Activated CD4-positive, alpha-beta T cell treated with anti-CD3 and anti-CD28 coated beads for 1 hour (primary cell): ENCODE results near the gene CXCL8.
"Not testable (repeated sequence)": the region's sequence is repeated elsewhere in the genome, so short reads cannot be mapped to it uniquely, and the experiment has no call there.

ENCODE experiments used
- DNase-seq: peaks from one replicate; pipeline ENCODE4 v3.0.0-alpha.2; 2020

The CXCL8 gene

GRCh38 chr4:73744203-73744602 is 3.8 kb downstream of the CXCL8 start:
- DNase-seq: no peak

DNA sequence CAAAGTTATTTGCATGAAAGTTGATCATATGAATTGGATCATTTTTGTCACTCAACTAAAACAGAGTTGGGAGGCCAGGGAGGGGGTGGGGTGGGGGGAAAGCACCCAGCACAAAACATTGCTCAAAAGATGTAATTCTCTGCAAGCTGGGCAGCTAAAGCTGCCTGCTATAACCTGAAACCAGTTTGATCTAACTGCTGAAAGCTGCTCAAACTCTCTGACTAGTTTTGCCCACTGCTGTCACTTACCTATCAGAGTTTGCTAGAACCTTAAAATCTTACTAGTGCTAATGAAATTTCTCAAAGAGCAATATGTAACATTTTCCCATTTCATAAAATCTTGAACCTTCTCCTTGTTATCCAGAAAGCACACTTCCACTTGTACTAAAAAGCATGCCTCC is 10.4 kb downstream of the CXCL8 start:
- DNase-seq: no peak

GRCh38 chr4:73751166-73751565 is 10.8 kb downstream of the CXCL8 start:
- DNase-seq: no peak

- DNase-seq: no peak
Observed at GRCh38 chr4:73751830-73752229, 11.5 kb downstream of the CXCL8 start.

GRCh38 chr4:73752424-73752823 is 12.1 kb downstream of the CXCL8 start:
- no peak for DNase-seq

GRCh38 chr4:73753215-73753614 is 12.8 kb downstream of the CXCL8 start:
- DNase-seq: no peak

DNA sequence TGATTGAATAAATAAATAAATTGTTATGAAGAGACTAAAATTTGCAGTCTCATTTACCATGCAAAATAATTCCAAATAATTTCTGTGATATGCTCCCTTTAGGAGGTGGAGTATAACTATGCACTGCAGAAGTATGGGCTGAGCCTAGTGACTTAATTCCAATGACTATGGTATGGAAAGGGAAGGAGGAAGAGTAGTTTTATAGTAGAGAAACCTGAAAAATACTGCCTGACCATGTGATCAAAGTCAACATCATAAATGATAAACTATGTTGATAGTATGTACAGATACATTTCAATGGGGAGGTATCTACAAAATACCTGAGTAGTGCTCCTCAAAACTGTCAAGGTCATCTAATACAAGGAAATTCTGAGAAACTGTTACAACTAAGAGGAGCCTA is 14.6 kb downstream of the CXCL8 start:
- no peak for DNase-seq

GRCh38 chr4:73759357-73759756 is 19.0 kb downstream of the CXCL8 start:
- no peak for DNase-seq

- DNase-seq: no peak
Observed at GRCh38 chr4:73761856-73762255, 21.5 kb downstream of the CXCL8 start.

DNA sequence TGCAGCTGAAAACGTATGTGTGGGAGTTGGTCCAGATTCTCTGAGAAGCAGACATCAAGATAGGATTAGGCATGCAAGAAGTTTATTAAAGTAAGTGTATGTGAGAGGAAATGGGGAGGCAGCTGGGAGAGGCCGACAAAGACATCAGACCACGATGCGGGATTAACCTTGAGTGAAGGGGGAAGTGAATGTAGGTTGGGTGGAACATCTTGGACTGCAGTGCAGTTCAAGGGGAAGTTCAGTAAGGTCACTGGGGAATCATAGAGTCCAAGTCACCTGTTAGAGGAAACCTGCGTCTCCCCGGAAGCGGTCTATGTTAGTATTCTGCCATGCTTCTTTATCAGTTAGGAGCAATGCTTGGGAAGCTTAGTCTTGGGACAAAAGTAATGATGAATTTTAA is 22.0 kb downstream of the CXCL8 start:
- DNase-seq: no peak

DNA sequence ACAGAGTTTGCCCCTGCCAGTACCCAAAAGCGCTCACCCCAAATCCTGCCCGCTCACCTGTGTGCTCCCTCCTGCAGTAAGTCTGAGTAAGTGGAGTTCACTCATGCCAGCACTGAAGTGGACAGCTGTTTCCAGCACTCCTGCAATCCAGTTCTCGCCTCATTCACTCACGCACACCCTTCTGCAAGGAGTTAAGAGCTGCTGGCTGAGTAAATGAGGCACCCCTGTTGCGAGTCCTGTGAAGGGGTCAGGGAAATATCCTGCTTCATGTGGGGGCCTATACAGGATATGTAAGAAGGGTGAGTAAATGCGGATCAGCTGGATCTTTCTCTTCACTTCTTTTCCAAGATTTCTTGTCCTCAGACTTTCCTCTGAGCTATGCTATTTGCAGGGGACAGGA is 23.5 kb downstream of the CXCL8 start:
- DNase-seq: no peak

GRCh38 chr4:73764513-73764912 is 24.1 kb downstream of the CXCL8 start:
- DNase-seq: no peak

- no peak for DNase-seq
Observed at GRCh38 chr4:73765296-73765695, 24.9 kb downstream of the CXCL8 start.

GRCh38 chr4:73770917-73771316 is 30.5 kb downstream of the CXCL8 start:
- DNase-seq: no peak

- no peak for DNase-seq
Observed at GRCh38 chr4:73772363-73772762, 32.0 kb downstream of the CXCL8 start.

- DNase-seq: not testable (repeated sequence)
Observed at GRCh38 chr4:73774406-73774805, 34.0 kb downstream of the CXCL8 start.

DNA sequence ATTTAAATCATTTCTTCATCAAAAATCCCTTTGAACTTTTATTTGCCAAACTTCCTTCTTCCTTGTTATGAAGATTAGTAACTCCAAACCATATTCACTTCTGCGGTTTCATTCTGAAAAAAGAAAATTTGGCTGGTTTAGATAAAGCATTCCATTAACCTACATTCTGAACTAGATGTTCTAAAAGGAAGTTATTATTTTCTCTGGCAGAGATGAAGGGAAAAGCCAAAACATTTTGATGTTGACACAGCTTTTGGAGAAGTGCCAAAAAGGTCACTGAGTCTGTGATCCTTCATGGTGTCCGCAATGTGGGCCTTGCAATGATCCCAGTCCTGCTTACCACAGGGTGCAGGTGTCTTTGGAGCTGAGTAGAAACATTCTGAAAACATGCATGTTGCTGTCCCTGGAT is 36.0 kb downstream of the CXCL8 start:
- DNase-seq: no peak

DNA sequence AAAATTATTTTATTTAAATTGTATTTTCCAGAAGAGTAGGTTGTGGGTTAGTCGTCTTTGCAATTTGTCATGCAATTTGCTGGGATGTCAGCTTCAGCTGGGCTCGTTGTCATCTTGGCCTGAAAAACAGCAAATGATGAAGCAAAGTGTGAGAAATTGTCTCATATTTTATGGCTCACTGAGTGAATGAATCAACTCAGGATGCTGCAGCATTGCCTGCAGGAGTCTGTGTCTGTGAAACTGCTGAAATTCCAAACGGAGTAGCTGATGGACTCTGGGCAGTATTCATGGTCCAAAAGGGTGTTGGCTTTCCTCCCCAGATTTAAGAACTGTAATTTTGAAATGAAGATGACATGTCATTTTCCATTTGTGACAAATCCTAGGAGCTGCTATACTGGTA is 37.2 kb downstream of the CXCL8 start:
- DNase-seq: no peak

- no peak for DNase-seq
Observed at GRCh38 chr4:73780243-73780642, 39.9 kb downstream of the CXCL8 start.

DNA sequence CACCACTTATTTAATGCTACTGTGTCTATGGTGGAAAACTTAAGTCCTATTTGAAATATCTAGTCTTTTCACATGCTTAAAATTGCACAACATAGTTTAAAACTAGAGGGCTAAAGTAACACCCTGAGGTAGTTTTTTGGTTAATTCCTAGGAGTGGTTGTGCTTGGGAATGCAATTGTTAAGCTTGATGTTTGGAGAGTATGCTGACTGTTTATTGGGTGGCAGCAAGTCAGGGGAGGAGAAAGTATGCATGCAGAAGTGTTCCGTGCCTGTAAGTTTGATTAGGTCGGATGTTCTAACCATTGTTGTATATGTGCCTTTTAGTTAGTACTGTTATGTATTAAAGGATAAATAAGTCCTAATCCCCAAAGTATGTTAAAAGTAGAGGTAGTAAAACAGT is 40.5 kb downstream of the CXCL8 start:
- no peak for DNase-seq

DNA sequence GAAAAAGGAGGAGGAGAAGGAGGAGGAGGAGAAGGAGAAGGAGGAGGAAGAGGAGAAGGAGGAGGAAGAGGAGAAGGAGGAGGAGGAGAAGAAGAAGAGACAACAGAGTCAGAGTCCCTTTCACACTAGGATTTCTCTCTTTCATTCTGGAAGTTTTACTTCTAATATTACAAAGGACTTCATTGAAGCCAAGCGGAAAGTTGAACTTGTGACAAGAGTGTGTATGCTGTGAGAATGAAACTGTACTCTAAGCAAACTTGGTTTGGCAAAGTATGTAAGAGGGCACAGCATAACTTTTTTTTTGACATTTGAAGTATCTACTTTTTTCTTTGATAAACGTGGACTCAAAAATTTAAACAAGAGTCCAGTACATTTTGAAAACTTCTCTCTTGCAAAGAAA is 48.0 kb downstream of the CXCL8 start:
- DNase-seq: no peak
